ENCODE data around the gene TMEM259. TPM values are rescaled to one million over a fixed set of nuclear protein-coding genes. Genes with fewer than 3 reads are reported as not detected.

TMEM259 gene
- polyA plus RNA-seq, 10 donors = 51.8 to 91.2 (median 73.3) TPM

- no peak for DNase-seq
Observed at GRCh38 chr19:1004803-1005664, 15.9 kb downstream of the TMEM259 start.

DNA sequence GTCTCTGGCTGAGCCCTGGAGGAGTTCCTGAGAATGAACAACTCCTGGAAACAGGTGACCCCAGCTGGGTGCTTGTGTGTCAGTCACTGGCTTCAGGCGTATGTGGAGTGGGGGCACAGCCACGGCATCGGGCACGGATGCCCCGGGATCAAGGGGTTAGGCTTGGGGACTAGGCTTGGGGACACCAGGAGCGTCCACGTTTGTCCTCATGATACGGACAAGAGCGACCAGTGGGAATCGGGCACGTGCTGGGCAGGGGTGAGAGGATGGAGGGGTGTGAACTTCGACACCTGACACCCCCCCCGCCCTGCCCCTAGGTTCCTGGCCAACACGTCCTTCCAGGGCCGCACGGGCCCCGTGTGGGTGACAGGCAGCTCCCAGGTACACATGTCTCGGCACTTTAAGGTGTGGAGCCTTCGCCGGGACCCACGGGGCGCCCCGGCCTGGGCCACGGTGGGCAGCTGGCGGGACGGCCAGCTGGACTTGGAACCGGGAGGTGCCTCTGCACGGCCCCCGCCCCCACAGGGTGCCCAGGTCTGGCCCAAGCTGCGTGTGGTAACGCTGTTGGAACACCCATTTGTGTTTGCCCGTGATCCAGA, 16.6 kb downstream of the TMEM259 start:
- DNase-seq = no peak

GRCh38 chr19:1003283-1003682, 17.6 kb downstream of the TMEM259 start:
- no peak for DNase-seq

- DNase-seq = no peak
Observed at GRCh38 chr19:1002600-1002999, 18.3 kb downstream of the TMEM259 start.

GRCh38 chr19:1001538-1002166, 19.3 kb downstream of the TMEM259 start:
- peak in 1 of 3 donors; percentile 56 for DNase-seq

GRCh38 chr19:1000591-1001537, 20.1 kb downstream of the TMEM259 start:
- no peak for DNase-seq

DNA sequence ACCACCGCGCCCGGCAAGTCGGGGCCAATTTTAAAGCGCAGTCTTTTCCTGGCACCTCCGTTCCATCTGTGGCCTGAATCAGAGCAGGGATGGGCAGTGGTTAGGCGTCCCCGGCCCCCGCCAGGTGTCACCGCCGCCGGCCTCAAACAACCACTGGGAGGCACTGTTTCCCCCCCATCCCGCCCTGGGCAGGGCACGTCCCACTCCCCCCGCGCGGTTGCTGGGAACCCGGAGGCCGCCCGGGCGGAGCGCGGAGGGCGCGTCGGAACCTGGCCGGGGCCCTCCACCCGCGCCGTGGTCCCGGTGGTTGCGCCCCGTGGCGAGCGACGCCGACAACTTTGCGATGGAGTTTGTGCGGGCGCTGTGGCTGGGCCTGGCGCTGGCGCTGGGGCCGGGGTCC, 20.8 kb downstream of the TMEM259 start, which contains the start of gene GRIN3B:
Gene GRIN3B, plus strand, starts transcription at position 325 of the 400 bp plus-strand sequence. Its CDS starts 19 bp downstream, at position 344.
- peak in 1 of 3 donors; percentile 56 for DNase-seq

DNA sequence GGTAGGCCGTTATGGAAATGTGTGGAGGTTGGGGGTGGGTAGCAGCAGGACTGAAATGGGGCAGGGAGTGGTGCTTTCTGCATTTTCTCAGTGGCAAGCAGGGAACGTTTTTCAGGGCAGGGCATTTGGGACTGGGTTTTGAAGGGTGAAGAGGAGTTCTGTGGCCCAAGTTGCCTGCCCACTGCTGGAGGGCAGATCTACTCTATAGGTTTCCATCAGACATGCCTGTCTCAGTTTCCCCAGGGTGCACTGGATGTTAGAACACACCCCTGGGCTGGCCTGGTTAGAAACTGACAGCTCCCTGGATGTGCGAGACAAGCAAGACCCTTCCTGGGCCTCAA, 21.6 kb downstream of the TMEM259 start:
- DNase-seq = no peak

DNA sequence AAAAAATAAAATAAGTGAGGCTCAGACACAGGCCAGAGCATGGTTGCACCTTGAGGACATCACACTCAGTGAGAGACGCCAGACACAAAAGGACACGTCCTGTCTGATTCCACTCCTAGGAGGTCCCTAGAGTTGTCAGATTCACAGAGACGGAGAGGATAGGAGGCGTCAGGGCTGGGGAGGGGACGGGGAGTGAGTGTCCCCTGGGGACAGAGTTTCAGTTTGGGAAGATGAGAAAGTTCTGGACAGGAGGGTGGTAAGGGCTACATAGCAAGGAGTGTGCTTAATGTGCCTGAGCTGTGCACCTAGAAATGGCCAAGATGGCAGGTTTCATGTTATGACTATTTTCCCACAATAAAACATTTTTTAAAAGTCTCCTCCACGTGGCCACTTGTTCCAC, 22.9 kb downstream of the TMEM259 start:
- DNase-seq = no peak

- peak in 1 of 3 donors; percentile 45 for DNase-seq
Observed at GRCh38 chr19:996051-996838, 24.7 kb downstream of the TMEM259 start.

DNA sequence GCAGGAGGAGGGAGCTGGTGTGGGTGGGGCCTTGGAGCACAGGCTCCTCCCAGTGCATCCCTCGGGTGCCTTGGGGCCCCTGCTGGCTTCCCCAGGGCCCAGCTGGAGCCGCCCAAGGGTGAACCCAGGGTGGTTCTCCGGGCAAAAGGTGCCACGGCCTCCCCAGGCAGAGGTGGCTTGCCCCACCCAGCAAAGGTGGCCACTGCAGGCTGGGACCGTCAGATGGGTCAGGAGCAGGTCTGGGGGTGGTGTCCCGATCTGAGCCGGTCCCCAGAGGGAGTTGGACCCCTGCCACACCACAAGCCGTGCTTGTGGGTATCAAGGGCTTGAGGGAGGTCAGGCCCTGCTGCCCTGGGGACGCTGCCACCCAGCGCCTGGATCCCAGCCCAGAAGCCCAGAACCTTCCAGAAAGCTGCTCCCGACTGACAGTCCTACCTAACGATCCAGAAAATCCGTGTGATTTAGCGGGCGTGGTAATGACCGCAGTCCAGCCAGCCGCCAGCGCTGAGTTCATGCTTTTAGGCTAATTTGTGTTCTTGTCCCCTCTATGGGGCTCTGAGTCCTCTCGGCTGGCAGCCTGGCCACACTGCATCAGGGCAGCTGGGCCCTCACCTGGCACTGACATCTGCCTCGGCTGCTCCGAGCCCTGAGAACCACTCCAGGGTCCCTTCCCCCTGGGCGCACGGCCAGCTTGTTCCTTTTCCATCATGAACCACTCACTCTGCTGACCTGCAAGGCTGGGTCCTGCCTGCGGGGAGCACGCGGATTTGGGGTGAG, 25.7 kb downstream of the TMEM259 start:
- DNase-seq = no peak

DNA sequence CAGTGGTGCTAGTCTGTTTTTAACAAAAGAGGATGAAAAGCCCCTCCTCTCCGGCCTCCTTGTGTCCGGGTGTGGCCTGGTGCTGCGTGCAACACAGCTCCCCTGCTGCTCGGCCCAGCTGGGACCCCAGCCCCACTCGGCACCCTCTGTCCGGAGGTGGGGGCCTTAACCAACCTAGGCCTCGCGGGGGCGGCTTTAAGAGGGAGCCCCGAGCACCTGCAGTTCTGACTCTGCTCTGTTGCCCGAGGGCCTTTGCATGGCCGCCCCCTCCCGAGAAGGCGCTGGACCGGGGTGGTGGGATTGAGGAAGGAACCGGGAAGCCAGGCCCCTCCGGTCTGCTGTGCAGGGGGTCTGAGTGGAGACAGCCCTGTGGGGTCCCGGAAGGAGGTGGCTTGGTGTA, 26.4 kb downstream of the TMEM259 start:
- no peak for DNase-seq

DNA sequence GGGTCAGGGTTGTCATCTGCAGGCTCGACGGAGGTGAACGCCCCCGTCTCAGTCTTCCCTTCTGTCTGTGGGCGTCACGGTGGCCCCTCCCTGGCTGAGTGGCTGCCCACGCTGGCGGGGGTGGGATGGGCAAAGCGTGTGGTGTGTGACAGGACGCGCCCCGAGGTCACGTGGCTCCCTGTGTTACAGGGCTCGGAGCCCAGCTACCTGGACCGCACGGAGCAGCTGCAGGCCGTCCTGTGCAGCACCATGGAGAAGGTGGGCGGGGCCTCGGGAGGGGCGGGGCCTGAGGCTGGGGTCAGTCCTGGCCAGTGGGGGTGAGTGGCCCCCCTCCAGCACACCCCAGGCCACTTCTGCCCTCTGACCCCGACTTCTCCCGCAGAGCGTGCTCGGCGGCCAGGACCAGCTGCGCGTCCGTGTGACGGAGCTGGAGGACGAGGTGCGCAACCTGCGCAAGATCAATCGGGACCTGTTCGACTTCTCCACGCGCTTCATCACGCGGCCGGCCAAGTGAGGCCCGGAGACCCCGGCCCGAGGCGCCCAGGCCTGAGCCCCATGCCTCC, 27.0 kb downstream of the TMEM259 start:
- DNase-seq = no peak

GRCh38 chr19:993361-993830, 27.5 kb downstream of the TMEM259 start:
- no peak for DNase-seq

DNA sequence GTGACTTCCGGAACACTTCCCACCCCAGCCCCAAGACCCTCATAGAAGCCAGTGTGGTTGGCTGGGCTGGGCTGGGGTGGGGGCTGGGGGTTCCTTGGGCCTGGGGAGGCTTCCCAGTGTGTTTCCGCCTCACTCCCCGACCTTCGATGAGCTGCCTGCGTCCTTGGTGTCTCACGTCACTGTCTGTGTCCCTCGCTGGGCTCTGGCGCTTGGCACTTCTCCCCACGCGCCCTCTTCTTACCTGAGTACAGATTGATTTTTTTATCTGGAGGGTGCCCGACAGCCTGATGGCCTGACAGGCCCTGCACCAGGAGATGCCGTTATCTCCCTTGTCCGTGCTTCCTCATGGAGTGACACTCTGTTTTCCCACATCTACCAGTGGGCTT, 28.3 kb downstream of the TMEM259 start:
- DNase-seq = no peak

- no peak for DNase-seq
Observed at GRCh38 chr19:991932-992669, 28.8 kb downstream of the TMEM259 start.

- DNase-seq = no peak
Observed at GRCh38 chr19:991174-991931, 29.6 kb downstream of the TMEM259 start.

- DNase-seq = no peak
Observed at GRCh38 chr19:990746-991145, 30.2 kb downstream of the TMEM259 start.
